SK-N-SH (cell line): ENCODE measurements around the gene KIF18A. TPM values are rescaled to one million over a fixed set of nuclear protein-coding genes. Genes with fewer than 3 reads are reported as not detected.

Experiments
- CTCF ChIA-PET: fragments of 300-600, 350-600 bp; formaldehyde crosslinking; extraction: SDS; loops from one replicate; lab custom pipeline; 2021; lab: Yijun Ruan, JAX
- POLR2A ChIA-PET: fragments of 350-600 bp; sonication (Branson Sonifier 250); formaldehyde crosslinking; extraction: SDS; loops from one replicate; lab custom pipeline; 2020; ENCODE audit warnings: antibody characterized with exemption, inconsistent platforms; lab: Yijun Ruan, JAX
- DNase-seq: peaks from one replicate; pipeline ENCODE4 v3.0.0; 2012
- H2AFZ ChIP-seq: fragments of 200-600 bp; sonication (generic); 2 replicates; pipeline ENCODE4 v1.8.1; 2016; ENCODE audit warnings: antibody characterized with exemption, mild to moderate bottlenecking, low read depth
- H3F3A ChIP-seq: fragments of 200-600 bp; sonication (generic); replicated peaks from 2 replicates; pipeline ENCODE3; 2016; ENCODE audit warnings: antibody characterized with exemption, mild to moderate bottlenecking; ENCODE audit not compliant: insufficient read depth
- H3K27ac ChIP-seq, 2 experiments: fragments of 200-500 bp in 1 of 2; fragments of 200-600 bp in 1 of 2; sonication (Bioruptor generic) in 1 of 2; sonication (generic), shearing (Covaris generic) in 1 of 2; 2 replicates each; pipeline versions ENCODE4 v1.5.1 to v1.6.1; 2014 to 2016; ENCODE audit warnings: low read depth in 2 of 2, inconsistent platforms in 1 of 2, low read length in 1 of 2, mild to moderate bottlenecking in 1 of 2, mixed read lengths in 1 of 2
- H3K27me3 ChIP-seq: fragments of 200-600 bp; sonication (generic), shearing (Covaris generic); 2 replicates; pipeline ENCODE4 v1.6.1; 2016; ENCODE audit warnings: mixed run types; ENCODE audit not compliant: insufficient read depth
- H3K36me3 ChIP-seq, 2 experiments: fragments of 200-500 bp in 1 of 2; fragments of 200-600 bp in 1 of 2; sonication (Bioruptor generic) in 1 of 2; sonication (generic) in 1 of 2; replicated peaks in 1 of 2; 2 replicates each; pipeline versions ENCODE3 to v1.5.1; 2014 to 2016; ENCODE audit warnings: low read length in 1 of 2, mild to moderate bottlenecking in 1 of 2; ENCODE audit not compliant: insufficient read depth in 2 of 2, control insufficient read depth in 1 of 2
- H3K4me1 ChIP-seq, 2 experiments: fragments of 200-500 bp in 1 of 2; fragments of 200-600 bp in 1 of 2; sonication (Bioruptor generic) in 1 of 2; sonication (generic), shearing (Covaris generic) in 1 of 2; 2 replicates each; pipeline versions ENCODE4 v1.5.1 to v1.6.1; 2014 to 2016; ENCODE audit warnings: low read depth in 1 of 2, low read length in 1 of 2, mixed run types in 1 of 2; ENCODE audit not compliant: insufficient read depth in 2 of 2, control insufficient read depth in 1 of 2
- H3K4me2 ChIP-seq: fragments of 200-600 bp; sonication (generic), shearing (Covaris generic); 2 replicates; pipeline ENCODE4 v1.6.1; 2017; ENCODE audit warnings: mixed run types
- H3K4me3 ChIP-seq, 2 experiments: fragments of 200-500 bp in 1 of 2; fragments of 200-600 bp in 1 of 2; sonication (Bioruptor generic) in 1 of 2; sonication (generic), shearing (Covaris generic) in 1 of 2; 2 replicates each; pipeline versions ENCODE4 v1.5.1 to v1.8.1; 2014 to 2016; ENCODE audit warnings: low read depth in 2 of 2, inconsistent platforms in 1 of 2, low read length in 1 of 2, mild to moderate bottlenecking in 1 of 2, mixed read lengths in 1 of 2, moderate library complexity in 1 of 2
- H3K79me2 ChIP-seq: fragments of 200-600 bp; sonication (generic); 2 replicates; pipeline ENCODE4 v1.8.1; 2017; ENCODE audit warnings: mild to moderate bottlenecking; ENCODE audit not compliant: insufficient read depth
- H3K9ac ChIP-seq: fragments of 200-600 bp; sonication (generic); 2 replicates; pipeline ENCODE4 v1.6.1; 2017; ENCODE audit warnings: mixed run types
- H3K9me2 ChIP-seq: fragments of 200-600 bp; sonication (generic); 2 replicates; pipeline ENCODE4 v1.6.1; 2017; ENCODE audit warnings: mixed run types
- H3K9me3 ChIP-seq: fragments of 200-600 bp; sonication (generic); 2 replicates; pipeline ENCODE4 v1.6.1; 2017; ENCODE audit warnings: mixed run types, mild to moderate bottlenecking, moderate library complexity
- H4K20me1 ChIP-seq: fragments of 200-600 bp; sonication (generic); 2 replicates; pipeline ENCODE4 v1.6.1; 2017; ENCODE audit warnings: mild to moderate bottlenecking, mixed run types; ENCODE audit not compliant: insufficient read depth
- ELF1 ChIP-seq: IDR thresholded peaks from 2 replicates; pipeline ENCODE4 v1.4.0; 2012
- EP300 ChIP-seq, 2 experiments: IDR thresholded peaks; 2 replicates each; pipeline versions ENCODE4 v1.4.0 to v1.6.1; 2012; ENCODE audit warnings: borderline replicate concordance in 1 of 2, low read depth in 1 of 2, low read length in 1 of 2
- EZH2phosphoT487 ChIP-seq: fragments of 200-600 bp; sonication (generic); IDR thresholded peaks from 2 replicates; pipeline ENCODE4 v1.6.1; 2017; ENCODE audit warnings: low read depth, mixed run types, mild to moderate bottlenecking, antibody characterized with exemption, moderate library complexity, borderline replicate concordance
- FOSL2 ChIP-seq: IDR thresholded peaks from 2 replicates; pipeline ENCODE4 v1.4.0; 2012; ENCODE audit warnings: low read depth, mild to moderate bottlenecking, moderate library complexity, borderline replicate concordance
- FOXM1 ChIP-seq: IDR thresholded peaks from 2 replicates; pipeline ENCODE4 v1.4.0; 2012; ENCODE audit warnings: low read depth, mild to moderate bottlenecking
- GABPA ChIP-seq: IDR thresholded peaks from 2 replicates; pipeline ENCODE4 v1.4.0; 2012; ENCODE audit warnings: low read depth, mild to moderate bottlenecking
- GATA2 ChIP-seq: sonication (generic); formaldehyde crosslinking; IDR thresholded peaks from 2 replicates; pipeline ENCODE4 v1.5.0; 2020; ENCODE audit warnings: mild to moderate bottlenecking, missing genetic modification reagents
- JUND ChIP-seq: IDR thresholded peaks from 2 replicates; pipeline ENCODE4 v1.4.0; 2012
- MEF2A ChIP-seq: IDR thresholded peaks from 2 replicates; pipeline ENCODE4 v1.4.0; 2012; ENCODE audit warnings: low read depth, borderline replicate concordance
- NFIC ChIP-seq: IDR thresholded peaks from 2 replicates; pipeline ENCODE4 v1.4.0; 2012; ENCODE audit warnings: borderline replicate concordance
- NRF1 ChIP-seq: IDR thresholded peaks from 2 replicates; pipeline ENCODE4 v1.6.1; 2012; ENCODE audit warnings: low read depth, mild to moderate bottlenecking, low read length
- RAD21 ChIP-seq: IDR thresholded peaks from 2 replicates; pipeline ENCODE4 v1.6.1; 2012; ENCODE audit warnings: mild to moderate bottlenecking, low read length
- RCOR1 ChIP-seq: fragments of 150-350 bp; IDR thresholded peaks from 2 replicates; pipeline ENCODE4 v1.6.1; 2017; ENCODE audit warnings: antibody characterized with exemption, low read length
- REST ChIP-seq: IDR thresholded peaks from 2 replicates; pipeline ENCODE4 v1.6.1; 2012; ENCODE audit warnings: mild to moderate bottlenecking, low read depth, low read length, moderate library complexity
- SIN3A ChIP-seq: IDR thresholded peaks from 2 replicates; pipeline ENCODE4 v1.6.1; 2012; ENCODE audit warnings: low read depth, mild to moderate bottlenecking, low read length, moderate library complexity, borderline replicate concordance
- SMC3 ChIP-seq: IDR thresholded peaks from 2 replicates; pipeline ENCODE4 v1.6.1; 2012; ENCODE audit warnings: low read depth, low read length, improper control_type of control experiment
- TAF1 ChIP-seq: IDR thresholded peaks from 2 replicates; pipeline ENCODE4 v1.6.1; 2012; ENCODE audit warnings: low read depth, mild to moderate bottlenecking, low read length, moderate library complexity, borderline replicate concordance
- TCF12 ChIP-seq: IDR thresholded peaks from 2 replicates; pipeline ENCODE4 v1.4.0; 2012
- TEAD4 ChIP-seq: IDR thresholded peaks from 2 replicates; pipeline ENCODE4 v1.4.0; 2012; ENCODE audit warnings: mild to moderate bottlenecking, borderline replicate concordance; ENCODE audit not compliant: insufficient read depth
- polyA plus RNA-seq, 3 experiments: library from polyadenylated mRNA; depleted of rRNA; stranded (reverse); fragments of >200 nt; gene quantifications; 2 replicates each; pipeline ENCODE4 v1.2.3, GENCODE V29; 2012
- TF ChIP-seq, protein P1 (sequence below): fragments of 150-350 bp; IDR thresholded peaks from 2 replicates; pipeline ENCODE4 v1.6.1; 2017; ENCODE audit warnings: antibody characterized with exemption, low read length, low read depth, borderline replicate concordance

KIF18A gene
- polyA plus RNA-seq, 1 of the 3 experiments (the other 2 are of a cell fraction): 3.8 TPM

GRCh38 chr11:27998552-27998951 is 109.4 kb downstream of the KIF18A start:
- TF ChIP-seq EZH2phosphoT487 (no peak), REST (no peak), GABPA (no peak), RAD21 (no peak), NFIC (no peak), FOSL2 (no peak), ELF1 (no peak), RCOR1 (no peak), NRF1 (no peak), TAF1 (no peak), FOXM1 (no peak), JUND (no peak), TCF12 (no peak), SIN3A (no peak), EP300 (IDR thresholded peaks at IDR 0.05; ENCODE audit: borderline replicate concordance in 1 of 2, low read depth in 1 of 2, low read length in 1 of 2) (no peak), GATA2 (CRISPR knock-in tag) (no peak), MEF2A (no peak), SMC3 (no peak), TEAD4 (no peak)
- TF ChIP-seq, protein P1, sequence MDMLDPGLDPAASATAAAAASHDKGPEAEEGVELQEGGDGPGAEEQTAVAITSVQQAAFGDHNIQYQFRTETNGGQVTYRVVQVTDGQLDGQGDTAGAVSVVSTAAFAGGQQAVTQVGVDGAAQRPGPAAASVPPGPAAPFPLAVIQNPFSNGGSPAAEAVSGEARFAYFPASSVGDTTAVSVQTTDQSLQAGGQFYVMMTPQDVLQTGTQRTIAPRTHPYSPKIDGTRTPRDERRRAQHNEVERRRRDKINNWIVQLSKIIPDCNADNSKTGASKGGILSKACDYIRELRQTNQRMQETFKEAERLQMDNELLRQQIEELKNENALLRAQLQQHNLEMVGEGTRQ: no peak
- peaks cover 8% of the 10 kb centered on the region; the same call in 1 of the 2 replicates for H3K9me3 ChIP-seq
- no peak overlapping the region for H3K4me3 ChIP-seq
- H3F3A ChIP-seq: no peaks in the 10 kb centered on the region
- no peak overlapping the region for H3K9ac ChIP-seq
- no peak overlapping the region for H2AFZ ChIP-seq
- no peaks in the 10 kb centered on the region for H3K9me2 ChIP-seq
- no peak overlapping the region for H3K4me2 ChIP-seq
- ChIA-PET POLR2A (no interaction called here), CTCF (no interaction called here)
- DNase-seq: no peak
- no peaks in the 10 kb centered on the region for H4K20me1 ChIP-seq
- H3K4me1 ChIP-seq: no peaks in the 10 kb centered on the region
- H3K27me3 ChIP-seq: no peaks in the 10 kb centered on the region
- H3K79me2 ChIP-seq: no peaks in the 10 kb centered on the region
- peaks cover 0 to 18% of the 10 kb centered on the region in 2 experiments for H3K36me3 ChIP-seq
- H3K27ac ChIP-seq: no peak overlapping the region
